ENCODE results near the gene LARGE1. TPM values are rescaled to one million over a fixed set of nuclear protein-coding genes. Genes with fewer than 3 reads are reported as not detected.

LARGE1 gene
- total RNA-seq, 1 experiment from 2014 or later: 1.5 TPM

GRCh38 chr22:33455036-33455435, 465.2 kb downstream of the LARGE1 start:
- Histone ChIP-seq H3K36me3 (ENCODE audit: control insufficient read depth in 1 of 2, insufficient read depth in 2 of 2, low read length in 2 of 2) (no peaks in the 10 kb centered on the region), H3K4me2 (ENCODE audit: low read length) (no peak overlapping the region), H3K27me3 (ENCODE audit: insufficient read depth, low read length) (no peaks in the 10 kb centered on the region), H3K79me2 (ENCODE audit: insufficient read depth, low read length) (no peaks in the 10 kb centered on the region), H4K20me1 (ENCODE audit: insufficient read depth) (no peaks in the 10 kb centered on the region), H3K9ac (ENCODE audit: low read length) (no peak overlapping the region), H3K9me3 (ENCODE audit: control insufficient read depth in 1 of 2, insufficient read depth in 1 of 2, low read depth in 1 of 2, low read length in 2 of 2) (peaks cover 0 to 27% of the 10 kb centered on the region in 2 experiments; a peak in 2 of 4 replicates), H3K4me1 (ENCODE audit: control insufficient read depth in 1 of 2, insufficient read depth in 2 of 2, low read length in 2 of 2) (no peaks in the 10 kb centered on the region), H3K4me3 (replicated peaks in 1 of 2; ENCODE audit: low read depth in 1 of 2, low read length in 2 of 2) (no peak overlapping the region), H3K27ac (ENCODE audit: low read depth, low read length) (no peak overlapping the region), H3K9me2 (ENCODE audit: insufficient read depth) (no peaks in the 10 kb centered on the region), H2AFZ (ENCODE audit: low read depth, low read length, poor library complexity, severe bottlenecking) (no peak overlapping the region)
- CTCF ChIA-PET: no interaction called here
- POLR2A ChIA-PET: no interaction called here
- no peak for TF ChIP-seq ZNF274 (IDR thresholded peaks at IDR 0.05; ENCODE audit: low read depth, low read length)
- no peak for TF ChIP-seq FOSL1 (IDR thresholded peaks at IDR 0.05; ENCODE audit: low read depth)
- no peak for TF ChIP-seq CBX3 (IDR thresholded peaks at IDR 0.05; ENCODE audit: low read depth)
- TF ChIP-seq CEBPB (IDR thresholded peaks at IDR 0.05; ENCODE audit: low read depth): no peak
- TF ChIP-seq JUND (IDR thresholded peaks at IDR 0.05): no peak
- TF ChIP-seq REST (IDR thresholded peaks at IDR 0.05; ENCODE audit: low read depth): no peak
- no peak for TF ChIP-seq POLR2AphosphoS5 (IDR thresholded peaks at IDR 0.05; ENCODE audit: low read depth, low read length)
- no peak for TF ChIP-seq POLR2A (IDR thresholded peaks at IDR 0.05; ENCODE audit: borderline replicate concordance, extremely low read depth, insufficient read depth, insufficient read length)
- no peak for TF ChIP-seq SRF (IDR thresholded peaks at IDR 0.05; ENCODE audit: low read depth)
- no peak for TF ChIP-seq EZH2phosphoT487 (IDR thresholded peaks at IDR 0.05; ENCODE audit: borderline replicate concordance)
- TF ChIP-seq ZBTB33 (IDR thresholded peaks at IDR 0.05; ENCODE audit: extremely low read depth, insufficient replicate concordance, low read length): no peak
- no peak for DNase-seq (ENCODE audit: low read depth, low spot score)
- BruUV-seq (replicated peaks): no TSS peak
- intact Hi-C loops (cut with micrococcal nuclease): no loop called here
- RAD21 ChIA-PET (ENCODE audit: low non-redundant PET in 1 of 2, low total read pairs in 2 of 2, uncharacterized antibody in 2 of 2, unreplicated experiment in 2 of 2): no interaction called here
- ATAC-seq: no peak
